Osteocyte (in vitro differentiated cells): ENCODE data around the gene RASGEF1B. TPM values are rescaled to one million over a fixed set of nuclear protein-coding genes. Genes with fewer than 3 reads are reported as not detected.

Experiments used
- DNase-seq: peaks from one replicate; pipeline ENCODE4 v3.0.0; 2021; ENCODE audit warnings: mixed read lengths; ENCODE audit not compliant: unreplicated experiment; ENCODE audit errors: extremely low spot score
- H3K27ac Mint-ChIP-seq: one replicate; pipeline ENCODE4 v1.8.0; 2021; ENCODE audit warnings: mild to moderate bottlenecking, mixed read lengths; ENCODE audit not compliant: unreplicated experiment
- H3K27me3 Mint-ChIP-seq: one replicate; pipeline ENCODE4 v1.8.0; 2021; ENCODE audit warnings: mixed read lengths; ENCODE audit not compliant: unreplicated experiment
- H3K36me3 Mint-ChIP-seq: one replicate; pipeline ENCODE4 v1.8.0; 2021; ENCODE audit warnings: mixed read lengths; ENCODE audit not compliant: unreplicated experiment
- H3K4me1 Mint-ChIP-seq: one replicate; pipeline ENCODE4 v1.8.0; 2021; ENCODE audit warnings: mixed read lengths; ENCODE audit not compliant: unreplicated experiment
- H3K4me3 Mint-ChIP-seq: one replicate; pipeline ENCODE4 v1.8.0; 2021; ENCODE audit warnings: mild to moderate bottlenecking, moderate library complexity, mixed read lengths; ENCODE audit not compliant: unreplicated experiment
- H3K9me3 Mint-ChIP-seq: one replicate; pipeline ENCODE4 v1.8.0; 2021; ENCODE audit warnings: mixed read lengths; ENCODE audit not compliant: unreplicated experiment
- total RNA-seq: library from RNA; stranded (reverse); gene quantifications from 2 replicates; pipeline ENCODE4 v1.2.1, GENCODE V29; 2021
- TF ChIP-seq, protein P1 (sequence below): fragments of 200-600 bp; sonication (generic); IDR thresholded peaks from 2 replicates; pipeline ENCODE4 v1.5.0; 2021; ENCODE audit warnings: antibody characterized with exemption, mild to moderate bottlenecking, moderate library complexity

The RASGEF1B gene
- total RNA-seq, 1 donor from 2014 or later, result 0.64 TPM

DNA sequence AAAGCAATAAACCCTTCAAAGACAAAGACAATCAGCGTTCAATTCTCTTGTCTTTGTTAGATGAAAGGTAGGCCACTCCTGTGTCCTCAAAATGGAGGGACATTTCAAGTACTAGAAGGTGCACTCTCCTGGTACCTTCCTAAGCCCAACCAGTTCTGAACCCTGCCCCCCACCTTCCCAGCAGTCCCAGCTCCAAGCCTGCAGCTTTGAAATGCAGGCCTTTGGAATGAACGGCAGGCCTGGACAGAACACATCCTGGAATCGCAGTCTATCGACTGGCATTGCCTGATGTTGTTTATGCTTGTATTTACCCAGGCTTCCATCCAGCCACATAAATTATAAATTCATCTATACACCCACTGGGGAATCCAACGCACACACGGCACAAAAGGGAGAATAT is 47.4 kb downstream of the RASGEF1B start:
- Mint-ChIP-seq H3K9me3 (no peaks in the 10 kb centered on the region), H3K27me3 (no peaks in the 10 kb centered on the region), H3K4me3 (no peak overlapping the region), H3K27ac (no peak overlapping the region), H3K36me3 (no peaks in the 10 kb centered on the region), H3K4me1 (peaks cover 18% of the 10 kb centered on the region)
- TF ChIP-seq, protein P1, sequence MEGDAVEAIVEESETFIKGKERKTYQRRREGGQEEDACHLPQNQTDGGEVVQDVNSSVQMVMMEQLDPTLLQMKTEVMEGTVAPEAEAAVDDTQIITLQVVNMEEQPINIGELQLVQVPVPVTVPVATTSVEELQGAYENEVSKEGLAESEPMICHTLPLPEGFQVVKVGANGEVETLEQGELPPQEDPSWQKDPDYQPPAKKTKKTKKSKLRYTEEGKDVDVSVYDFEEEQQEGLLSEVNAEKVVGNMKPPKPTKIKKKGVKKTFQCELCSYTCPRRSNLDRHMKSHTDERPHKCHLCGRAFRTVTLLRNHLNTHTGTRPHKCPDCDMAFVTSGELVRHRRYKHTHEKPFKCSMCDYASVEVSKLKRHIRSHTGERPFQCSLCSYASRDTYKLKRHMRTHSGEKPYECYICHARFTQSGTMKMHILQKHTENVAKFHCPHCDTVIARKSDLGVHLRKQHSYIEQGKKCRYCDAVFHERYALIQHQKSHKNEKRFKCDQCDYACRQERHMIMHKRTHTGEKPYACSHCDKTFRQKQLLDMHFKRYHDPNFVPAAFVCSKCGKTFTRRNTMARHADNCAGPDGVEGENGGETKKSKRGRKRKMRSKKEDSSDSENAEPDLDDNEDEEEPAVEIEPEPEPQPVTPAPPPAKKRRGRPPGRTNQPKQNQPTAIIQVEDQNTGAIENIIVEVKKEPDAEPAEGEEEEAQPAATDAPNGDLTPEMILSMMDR, result no peak
- no peak for DNase-seq

DNA sequence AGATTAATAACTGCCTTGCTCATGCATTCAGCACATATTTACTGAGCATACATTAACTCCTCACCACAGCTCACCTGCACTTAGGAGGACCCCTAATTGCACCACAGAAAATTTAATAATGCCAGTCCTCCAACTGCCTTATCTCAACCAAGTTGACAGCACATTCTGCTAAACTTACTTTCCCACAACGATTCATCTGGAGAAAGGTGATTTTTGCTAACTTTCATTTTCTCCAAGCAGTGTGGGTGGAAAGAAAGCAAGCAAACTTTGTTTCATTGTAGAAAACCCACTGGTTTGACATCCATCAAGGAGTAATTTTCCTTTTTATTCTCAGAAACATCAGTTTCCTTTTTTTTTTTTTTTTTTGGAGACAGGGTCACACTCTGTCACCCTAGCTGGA is 49.1 kb downstream of the RASGEF1B start:
- no peak for DNase-seq
- Mint-ChIP-seq H3K9me3 (no peaks in the 10 kb centered on the region), H3K36me3 (no peaks in the 10 kb centered on the region), H3K27ac (no peak overlapping the region), H3K27me3 (no peaks in the 10 kb centered on the region), H3K4me3 (no peak overlapping the region), H3K4me1 (peaks cover 17% of the 10 kb centered on the region)
- TF ChIP-seq, protein P1, result no peak

DNA sequence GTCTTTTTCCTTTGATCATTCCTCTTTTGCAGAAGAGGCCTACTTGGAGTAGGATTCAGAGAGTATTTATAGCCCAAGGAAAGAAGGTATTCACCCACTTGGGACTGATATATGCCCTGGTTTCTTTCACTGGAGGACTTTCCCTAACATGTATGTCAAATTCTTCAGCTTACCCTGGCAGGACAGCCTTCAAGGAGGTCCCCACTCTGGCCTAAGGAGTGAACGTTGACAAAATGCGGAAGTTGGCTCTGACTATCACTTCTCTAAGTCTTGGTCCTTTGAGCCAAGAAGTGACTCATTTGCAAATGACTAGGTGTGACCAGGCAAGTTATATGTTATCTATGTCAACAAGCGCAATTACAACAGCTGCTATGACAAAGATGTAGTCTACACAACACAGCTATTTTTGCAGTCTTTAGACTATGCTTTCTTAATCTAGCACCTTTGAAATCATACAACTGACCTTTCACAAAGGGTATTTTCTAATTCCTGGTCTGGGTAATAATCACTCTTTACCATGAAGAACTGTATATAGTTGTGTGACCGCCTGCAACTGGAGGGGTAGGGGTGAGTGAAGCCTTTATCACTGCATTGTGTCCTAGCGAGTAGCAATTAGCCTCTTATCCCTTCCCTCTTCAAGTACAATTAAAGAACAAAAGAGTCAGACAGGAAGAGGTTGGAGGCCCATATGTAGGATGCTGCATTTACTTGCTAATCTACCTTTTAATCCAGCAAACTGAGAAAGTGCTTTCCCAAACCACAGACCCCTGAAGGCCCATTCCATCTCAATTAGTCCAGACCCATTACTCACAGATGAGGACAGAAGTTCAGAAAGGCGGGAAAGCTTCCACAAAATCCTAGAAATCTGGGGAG is 50.1 kb downstream of the RASGEF1B start:
- Mint-ChIP-seq H3K27me3 (no peaks in the 10 kb centered on the region), H3K9me3 (no peaks in the 10 kb centered on the region), H3K4me3 (no peak overlapping the region), H3K36me3 (no peaks in the 10 kb centered on the region), H3K27ac (no peak overlapping the region), H3K4me1 (peaks cover 11% of the 10 kb centered on the region)
- DNase-seq, result no peak
- TF ChIP-seq, protein P1, result no peak

DNA sequence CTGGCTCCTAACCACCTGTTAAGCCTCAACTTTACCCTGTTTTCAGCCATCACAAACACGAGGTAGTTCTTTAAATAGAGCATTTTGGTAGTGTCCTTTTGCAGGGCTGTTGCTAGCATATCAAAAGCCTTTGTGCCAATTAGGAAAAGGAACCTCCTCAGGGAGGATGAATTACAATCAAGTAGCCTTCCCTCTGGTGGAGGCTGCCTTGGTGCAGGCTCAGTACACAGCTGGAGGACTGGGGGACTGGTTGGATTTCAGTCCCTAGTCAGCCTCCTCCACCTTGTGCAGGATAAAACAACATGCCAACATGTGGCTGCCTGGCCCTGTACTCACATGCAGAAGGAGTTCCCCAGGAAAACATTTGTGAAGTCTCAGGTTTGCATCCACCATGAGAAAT is 53.1 kb downstream of the RASGEF1B start:
- Mint-ChIP-seq H3K4me3 (no peak overlapping the region), H3K9me3 (peaks cover 4% of the 10 kb centered on the region), H3K27ac (no peak overlapping the region), H3K27me3 (no peaks in the 10 kb centered on the region), H3K4me1 (no peaks in the 10 kb centered on the region), H3K36me3 (no peaks in the 10 kb centered on the region)
- TF ChIP-seq, protein P1, result no peak
- DNase-seq, result no peak

DNA sequence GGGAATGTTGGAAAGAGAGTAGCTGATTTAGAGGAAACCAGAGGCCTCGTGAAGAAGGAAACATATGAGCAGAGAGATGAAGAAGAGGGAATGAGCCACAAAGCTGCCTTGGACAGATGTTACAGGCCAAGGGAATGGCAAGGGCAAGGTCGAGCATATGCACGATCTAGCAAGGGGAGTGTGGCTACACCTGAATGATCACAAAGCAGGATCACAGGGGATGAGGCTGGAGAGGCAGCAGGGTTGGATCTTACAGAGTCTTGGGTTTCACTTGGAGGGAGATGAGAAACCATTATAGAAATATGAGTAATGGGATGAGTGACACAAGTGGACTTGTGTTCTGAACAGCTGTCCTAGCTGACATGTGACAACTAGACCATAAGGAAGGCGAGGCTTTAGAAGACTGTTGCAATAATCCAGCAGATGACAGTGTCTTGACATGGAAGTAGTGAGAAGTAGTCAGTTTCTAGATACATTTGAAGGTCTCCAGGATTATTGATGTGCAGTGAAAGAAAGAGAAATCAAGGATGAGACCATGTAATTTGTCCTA is 58.7 kb downstream of the RASGEF1B start:
- Mint-ChIP-seq H3K4me1 (no peaks in the 10 kb centered on the region), H3K4me3 (no peak overlapping the region), H3K27me3 (no peaks in the 10 kb centered on the region), H3K36me3 (no peaks in the 10 kb centered on the region), H3K9me3 (peaks cover 4% of the 10 kb centered on the region), H3K27ac (no peak overlapping the region)
- TF ChIP-seq, protein P1, result no peak
- DNase-seq, result no peak
